Measurements from ENCODE around the gene GRIK3.

DNA sequence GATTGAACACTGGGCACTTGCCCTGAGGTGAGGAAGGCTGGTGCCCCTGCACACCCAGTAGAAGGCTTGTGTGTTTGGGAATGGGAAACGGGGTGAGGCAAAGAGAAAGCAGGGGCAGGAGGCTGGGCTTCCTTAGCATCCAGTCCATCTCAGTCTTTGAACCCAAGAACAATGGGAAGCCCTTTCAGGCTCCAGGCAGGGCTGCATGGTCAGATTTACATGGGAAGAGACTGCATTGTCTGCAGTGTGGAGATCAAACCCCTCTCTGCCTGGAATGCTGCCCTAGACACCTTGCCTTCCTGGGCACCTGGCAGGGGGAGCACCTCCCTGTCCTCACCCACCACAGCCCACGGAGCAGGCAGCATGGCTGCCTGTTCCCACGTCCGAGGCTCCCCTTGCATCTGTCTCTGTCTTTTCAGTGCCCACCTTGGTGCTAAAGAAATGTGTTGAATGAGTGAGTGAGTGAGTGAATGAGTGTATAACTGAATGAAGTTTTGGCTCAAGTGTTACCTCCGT is 268.5 kb downstream of the GRIK3 start:
- no peak for TF ChIP-seq POLR2A (IDR thresholded peaks at IDR 0.05; ENCODE audit: low read depth, low read length)
- TF ChIP-seq POLR2AphosphoS5 (IDR thresholded peaks at IDR 0.05; ENCODE audit: low read depth, low read length), result no peak
- no peak for TF ChIP-seq TAF1 (IDR thresholded peaks at IDR 0.05; ENCODE audit: borderline replicate concordance, low read depth, low read length)

Data from GM12892 (cell line).